ENCODE results near the gene RHBDL1.

RHBDL1 gene

GRCh38 chr16:674968-675883 lies at the start of gene RHBDL1:
Gene RHBDL1 (plus strand): TSS chr16:675671. CDS start chr16:675791, 120 bp downstream.
- DNase-seq (ENCODE audit: extremely low read depth in 1 of 2, low read depth in 1 of 2): no peak

GRCh38 chr16:625977-626765 lies 49.3 kb upstream of the RHBDL1 start:
- no peak for DNase-seq (ENCODE audit: extremely low read depth in 1 of 2, low read depth in 1 of 2)

- DNase-seq (ENCODE audit: extremely low read depth in 1 of 2, low read depth in 1 of 2): no peak
Observed at GRCh38 chr16:626787-627453, 48.6 kb upstream of the RHBDL1 start.

GRCh38 chr16:627454-628239 lies 47.8 kb upstream of the RHBDL1 start:
- DNase-seq (ENCODE audit: extremely low read depth in 1 of 2, low read depth in 1 of 2): no peak

- DNase-seq (ENCODE audit: extremely low read depth in 1 of 2, low read depth in 1 of 2): no peak
Observed at GRCh38 chr16:628321-629061, 47.0 kb upstream of the RHBDL1 start.

- no peak for DNase-seq (ENCODE audit: extremely low read depth in 1 of 2, low read depth in 1 of 2)
Observed at GRCh38 chr16:629185-629832, 46.2 kb upstream of the RHBDL1 start.

- no peak for DNase-seq (ENCODE audit: extremely low read depth in 1 of 2, low read depth in 1 of 2)
Observed at GRCh38 chr16:629833-630248, 45.6 kb upstream of the RHBDL1 start.

GRCh38 chr16:630249-630814 lies 45.1 kb upstream of the RHBDL1 start:
- no peak for DNase-seq (ENCODE audit: extremely low read depth in 1 of 2, low read depth in 1 of 2)

- no peak for DNase-seq (ENCODE audit: extremely low read depth in 1 of 2, low read depth in 1 of 2)
Observed at GRCh38 chr16:630815-631405, 44.6 kb upstream of the RHBDL1 start, which contains the start of gene WFIKKN1. Gene WFIKKN1 (plus strand): TSS chr16:630985. CDS start chr16:631254, 269 bp downstream.

- no peak for DNase-seq (ENCODE audit: extremely low read depth in 1 of 2, low read depth in 1 of 2)
Observed at GRCh38 chr16:631808-632358, 43.6 kb upstream of the RHBDL1 start.

GRCh38 chr16:632486-633335 lies 42.8 kb upstream of the RHBDL1 start:
- DNase-seq (ENCODE audit: extremely low read depth in 1 of 2, low read depth in 1 of 2): no peak

GRCh38 chr16:633336-634050 lies 42.0 kb upstream of the RHBDL1 start:
- DNase-seq (ENCODE audit: extremely low read depth in 1 of 2, low read depth in 1 of 2): no peak

GRCh38 chr16:634051-634670 lies 41.3 kb upstream of the RHBDL1 start:
- DNase-seq (ENCODE audit: extremely low read depth in 1 of 2, low read depth in 1 of 2): no peak

GRCh38 chr16:634996-635395 lies 40.5 kb upstream of the RHBDL1 start:
- no peak for DNase-seq (ENCODE audit: extremely low read depth in 1 of 2, low read depth in 1 of 2)

GRCh38 chr16:635573-636205 lies 39.8 kb upstream of the RHBDL1 start:
- no peak for DNase-seq (ENCODE audit: extremely low read depth in 1 of 2, low read depth in 1 of 2)

All from stimulated activated CD8-positive, alpha-beta memory T cell treated with anti-CD3 and anti-CD28 coated beads, Interleukin-7, amount 100 ng/mL, for 48 hours (primary cell).